HCT116 (cell line): ENCODE results near the gene TMEM203.

Experiments
- EZH2 ChIP-seq: fragments of 200-600 bp; sonication (generic); IDR thresholded peaks from 2 replicates; pipeline ENCODE4 v1.6.1; 2017; ENCODE audit warnings: antibody characterized with exemption, mixed run types
- POLR2A ChIP-seq: IDR thresholded peaks from 2 replicates; pipeline ENCODE4 v1.7.0; 2011; ENCODE audit warnings: borderline replicate concordance; ENCODE audit not compliant: insufficient read depth, insufficient read length; ENCODE audit errors: extremely low read depth
- YY1 ChIP-seq: IDR thresholded peaks from 2 replicates; pipeline ENCODE4 v1.6.1; 2011; ENCODE audit warnings: low read length, low read depth, moderate library complexity, mild to moderate bottlenecking; ENCODE audit not compliant: insufficient replicate concordance; ENCODE audit errors: extremely low read depth
- TF ChIP-seq, protein P1 (sequence below), 3 experiments: fragments of 200-600 bp in 1 of 3; sonication (generic) in 1 of 3; IDR thresholded peaks in 2 of 3; conservative IDR thresholded peaks in 1 of 3; 2 replicates each; pipeline ENCODE4 v1.5.1; 2012 to 2017; ENCODE audit warnings: low read depth in 2 of 3, low read length in 2 of 3, antibody characterized with exemption in 1 of 3, borderline replicate concordance in 1 of 3, control low read depth in 1 of 3, mild to moderate bottlenecking in 1 of 3, mixed read lengths in 1 of 3, mixed run types in 1 of 3, moderate library complexity in 1 of 3; ENCODE audit not compliant: insufficient read depth in 1 of 3

DNA sequence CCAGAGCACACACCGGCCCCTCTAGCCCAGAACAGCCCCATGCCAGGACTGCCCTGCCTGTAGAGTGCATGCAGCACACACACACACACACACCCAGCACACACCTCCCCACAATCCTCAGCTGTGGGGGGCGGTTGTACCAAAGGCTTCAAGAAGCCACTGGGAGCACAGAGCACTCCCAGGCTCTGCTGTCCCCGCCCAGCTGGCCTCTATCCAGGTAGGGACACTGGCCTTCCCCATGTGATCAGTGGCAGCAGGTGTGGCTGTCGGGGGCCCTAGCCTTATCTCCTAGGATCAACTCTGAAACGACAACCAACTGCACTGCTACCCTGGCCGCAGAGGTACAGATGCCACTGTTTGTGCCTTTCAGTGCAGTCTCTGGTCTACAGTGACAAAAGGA is 19.1 kb downstream of the TMEM203 start:
- no peak for TF ChIP-seq POLR2A
- TF ChIP-seq, protein P1, sequence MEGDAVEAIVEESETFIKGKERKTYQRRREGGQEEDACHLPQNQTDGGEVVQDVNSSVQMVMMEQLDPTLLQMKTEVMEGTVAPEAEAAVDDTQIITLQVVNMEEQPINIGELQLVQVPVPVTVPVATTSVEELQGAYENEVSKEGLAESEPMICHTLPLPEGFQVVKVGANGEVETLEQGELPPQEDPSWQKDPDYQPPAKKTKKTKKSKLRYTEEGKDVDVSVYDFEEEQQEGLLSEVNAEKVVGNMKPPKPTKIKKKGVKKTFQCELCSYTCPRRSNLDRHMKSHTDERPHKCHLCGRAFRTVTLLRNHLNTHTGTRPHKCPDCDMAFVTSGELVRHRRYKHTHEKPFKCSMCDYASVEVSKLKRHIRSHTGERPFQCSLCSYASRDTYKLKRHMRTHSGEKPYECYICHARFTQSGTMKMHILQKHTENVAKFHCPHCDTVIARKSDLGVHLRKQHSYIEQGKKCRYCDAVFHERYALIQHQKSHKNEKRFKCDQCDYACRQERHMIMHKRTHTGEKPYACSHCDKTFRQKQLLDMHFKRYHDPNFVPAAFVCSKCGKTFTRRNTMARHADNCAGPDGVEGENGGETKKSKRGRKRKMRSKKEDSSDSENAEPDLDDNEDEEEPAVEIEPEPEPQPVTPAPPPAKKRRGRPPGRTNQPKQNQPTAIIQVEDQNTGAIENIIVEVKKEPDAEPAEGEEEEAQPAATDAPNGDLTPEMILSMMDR (IDR thresholded peaks at IDR 0.05 in 2 of 3, conservative IDR thresholded peaks at IDR 0.05 in 1 of 3; ENCODE audit: borderline replicate concordance in 1 of 3, insufficient read depth in 1 of 3, low read depth in 2 of 3, low read length in 2 of 3): no peak
- TF ChIP-seq YY1: no peak
- TF ChIP-seq EZH2: no peak
